Right cardiac atrium (tissue), 5 donors: Measurements from ENCODE around the gene PNKD. TPM values are rescaled to one million over a fixed set of nuclear protein-coding genes. Genes with fewer than 3 reads are reported as not detected.
"Not testable (repeated sequence)": the region's sequence is repeated elsewhere in the genome, so short reads cannot be mapped to it uniquely, and the experiment has no call there.

Experiments
- ATAC-seq, 2 donors: fragments of 200-7000 bp; cut with Tn5 transposase; one replicate each; pipeline versions ENCODE4 v1.8.0 to v1.9.1; 2020; ENCODE audit warnings: moderate library complexity in 2 of 2, mild to moderate bottlenecking in 1 of 2
- DNase-seq, 3 donors: peaks; one replicate each; pipeline ENCODE4 v3.0.0-alpha.2; 2020
- H3K27ac ChIP-seq: one replicate; pipeline ENCODE4 v1.5.1; 2013; ENCODE audit warnings: mild to moderate bottlenecking, low read length, control low read depth, moderate library complexity
- H3K27me3 ChIP-seq: one replicate; pipeline ENCODE4 v1.6.1; 2013; ENCODE audit not compliant: control insufficient read depth, insufficient read depth
- H3K4me1 ChIP-seq: one replicate; pipeline ENCODE4 v1.6.1; 2013; ENCODE audit warnings: low read length; ENCODE audit not compliant: control insufficient read depth, insufficient read depth
- H3K4me3 ChIP-seq: one replicate; pipeline ENCODE4 v1.5.1; 2013; ENCODE audit warnings: low read length, control low read depth
- H3K9me3 ChIP-seq: one replicate; pipeline ENCODE4 v1.6.1; 2013; ENCODE audit warnings: low read length; ENCODE audit not compliant: control insufficient read depth
- WGBS: extraction: QIAGEN DNeasy Blood & Tissue Kit; methylation state at CpG from one replicate; pipeline ENCODE4 v1.1.7; 2013; 5-methylcytosine and 5-hydroxymethylcytosine counted together
- intact Hi-C, 4 donors: fragments of 100-400 bp; cut with DNase I; formaldehyde crosslinking; loops; one replicate each; pipeline versions ENCODE4 v1.11.0 to v1.14.0; 2022 to 2023
- polyA plus RNA-seq: library from polyadenylated mRNA; stranded (reverse); fragments of 200-250 nt; gene quantifications from one replicate; pipeline ENCODE4 v1.2.3, GENCODE V29; 2013
- total RNA-seq, 4 donors: library from RNA; stranded (reverse); fragmentation: NEBNext Ultra II Directional; extraction: Animal tissue kit (Norgen Biotek cat#: 25700); gene quantifications; one replicate each; pipeline ENCODE4 v1.2.1, GENCODE V29; 2021
- donor health status: healthy with polysubstance abuse.
- donor health status: DM: no; HTN: yes; CAD: no.
- donor health status: DM: no; HTN: no; CAD: no.
- donor health status: DM: no; HTN: yes; CAD: no; lungs with severe emphysema.
- donor health status: DM: yes; HTN: yes; CAD: no.

PNKD gene
- total and polyA plus RNA-seq, 5 donors: 69.3 to 157 (median 85.5) TPM

DNA sequence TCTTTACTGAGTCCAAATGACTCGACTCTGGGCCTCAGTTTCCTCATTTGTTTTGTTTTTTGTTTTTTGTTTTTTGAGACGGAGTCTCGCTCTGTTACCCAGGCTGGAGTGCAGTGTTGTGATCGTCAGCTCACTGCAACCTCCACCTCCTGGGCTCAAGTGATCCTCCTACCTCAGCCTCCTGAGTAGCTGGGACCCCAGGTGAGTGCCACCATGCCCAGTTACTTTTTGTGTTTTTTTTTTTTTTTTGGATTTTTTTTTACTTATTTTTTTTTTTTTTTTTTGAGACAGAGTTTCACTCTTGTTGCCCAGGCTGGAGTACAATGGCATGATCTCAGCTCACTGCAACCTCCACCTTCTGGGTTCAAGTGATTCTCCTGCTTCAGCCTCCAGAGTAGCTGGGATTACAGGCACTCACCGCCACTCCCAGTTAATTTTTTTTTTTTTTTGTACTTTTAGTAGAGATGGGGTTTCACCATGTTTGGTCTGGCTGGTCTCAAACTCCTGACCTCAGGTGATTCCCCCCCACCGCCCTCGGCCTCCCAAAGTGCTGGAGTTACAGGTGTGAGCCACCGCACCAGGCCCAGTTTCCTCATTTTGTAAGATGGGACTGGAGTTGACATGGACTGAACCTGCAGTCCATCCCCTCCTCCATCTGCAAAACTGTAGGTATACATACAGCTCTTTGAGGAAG lies 3.0 kb downstream of the PNKD start:
- H3K9me3 ChIP-seq, H3K4me1 ChIP-seq, H3K27ac ChIP-seq, intact Hi-C loops, DNase-seq, H3K27me3 ChIP-seq, ATAC-seq, H3K4me3 ChIP-seq: not testable (repeated sequence)
- WGBS: 85% methylated on average over 8 of the region's 8 CpGs

DNA sequence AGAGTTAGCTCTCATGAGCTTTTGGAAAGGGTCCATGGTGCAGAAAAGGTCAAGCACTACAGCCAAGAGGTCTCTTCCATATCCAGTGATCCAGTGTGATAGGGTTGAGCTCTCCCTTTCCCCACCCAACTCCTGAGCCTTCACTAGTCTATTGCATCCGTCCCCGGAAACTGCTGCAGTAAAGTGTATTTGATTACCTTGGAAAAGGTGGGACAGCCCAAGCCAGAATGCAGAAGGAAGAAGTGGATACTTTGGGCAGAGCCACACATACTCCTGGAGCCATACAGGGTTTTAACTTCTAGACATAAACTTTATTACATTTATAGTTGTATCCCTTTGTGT lies 3.6 kb downstream of the PNKD start:
- intact Hi-C loops: no loop called here
- no peaks in the 10 kb centered on the region for H3K27me3 ChIP-seq
- DNase-seq: no peak
- no peaks in the 10 kb centered on the region for H3K9me3 ChIP-seq
- H3K27ac ChIP-seq: no peak overlapping the region
- ATAC-seq: no peak
- H3K4me3 ChIP-seq: no peak overlapping the region
- WGBS: 80% methylated on average over 2 of the region's 2 CpGs
- peaks cover 6% of the 10 kb centered on the region for H3K4me1 ChIP-seq

DNA sequence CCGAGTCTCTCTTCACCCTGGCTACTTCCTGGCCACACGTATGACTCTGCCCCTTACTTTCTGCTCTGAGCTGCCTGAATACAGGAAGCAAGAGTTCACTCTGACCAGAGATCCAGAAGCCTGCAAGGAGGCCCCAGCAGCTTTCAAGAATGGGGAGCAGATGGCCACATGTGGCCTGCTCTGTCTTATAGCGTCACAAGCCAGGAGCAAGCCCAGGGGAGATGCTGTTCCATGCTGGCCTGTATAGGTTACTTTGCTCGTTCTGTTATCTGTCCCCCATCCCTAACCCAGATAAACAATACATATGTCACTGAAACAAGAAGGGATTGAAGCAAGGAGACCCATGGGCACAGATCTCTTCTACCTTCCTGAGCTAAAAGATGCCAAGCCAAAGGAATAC lies 4.3 kb downstream of the PNKD start:
- no peak overlapping the region for H3K27ac ChIP-seq
- no peak for ATAC-seq
- H3K4me3 ChIP-seq: no peak overlapping the region
- no peak for DNase-seq
- WGBS: 60% methylated on average over 4 of the region's 4 CpGs
- no peaks in the 10 kb centered on the region for H3K9me3 ChIP-seq
- intact Hi-C loops: no loop called here
- H3K27me3 ChIP-seq: no peaks in the 10 kb centered on the region
- peaks cover 3% of the 10 kb centered on the region for H3K4me1 ChIP-seq

DNA sequence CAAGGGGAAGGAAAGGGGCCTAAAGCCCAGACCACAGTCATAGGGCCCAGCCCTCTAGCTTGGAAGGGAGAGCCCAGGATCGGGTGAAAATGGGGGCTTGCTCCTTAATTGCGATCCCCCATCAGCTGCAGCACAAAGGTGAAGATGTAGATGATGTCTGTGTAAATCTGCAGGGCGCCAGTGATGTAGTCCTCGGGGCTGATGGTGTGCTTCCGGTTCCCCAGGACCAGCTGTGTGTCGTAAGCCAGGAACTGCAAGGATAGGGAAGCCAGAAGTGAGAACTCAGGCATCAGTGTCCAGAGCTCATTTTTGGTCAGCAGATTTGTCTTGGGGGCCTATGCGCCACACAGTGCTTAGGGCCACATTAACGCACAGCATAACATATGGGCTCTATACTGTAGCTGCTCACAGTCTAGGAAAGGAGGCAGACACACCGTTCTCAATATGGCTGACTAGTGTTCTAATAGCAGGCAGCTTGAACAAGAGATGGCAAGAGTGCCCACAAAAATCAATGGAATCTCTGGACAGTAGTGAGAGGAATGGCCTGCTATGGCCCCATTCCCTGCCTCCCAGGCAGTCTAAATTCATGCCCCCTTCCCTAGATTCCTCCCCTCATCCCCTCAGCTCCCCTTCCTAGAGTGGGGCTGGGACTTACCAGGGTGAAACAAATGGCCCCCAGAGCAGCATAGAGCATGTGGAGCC lies 5.2 kb downstream of the PNKD start:
- Histone ChIP-seq H3K27me3 (no peaks in the 10 kb centered on the region), H3K4me3 (no peak overlapping the region), H3K4me1 (peaks cover 3% of the 10 kb centered on the region), H3K27ac (no peak overlapping the region), H3K9me3 (no peaks in the 10 kb centered on the region)
- ATAC-seq (no peak), DNase-seq (peak in 1 of 3 donors; percentile 36)
- intact Hi-C loops: no loop called here
- 76% methylated on average over 9 of the region's 9 CpGs for WGBS

- ATAC-seq: no peak
These were observed 6.9 kb downstream of the PNKD start for GRCh38 chr2:218276986-218277755.

DNA sequence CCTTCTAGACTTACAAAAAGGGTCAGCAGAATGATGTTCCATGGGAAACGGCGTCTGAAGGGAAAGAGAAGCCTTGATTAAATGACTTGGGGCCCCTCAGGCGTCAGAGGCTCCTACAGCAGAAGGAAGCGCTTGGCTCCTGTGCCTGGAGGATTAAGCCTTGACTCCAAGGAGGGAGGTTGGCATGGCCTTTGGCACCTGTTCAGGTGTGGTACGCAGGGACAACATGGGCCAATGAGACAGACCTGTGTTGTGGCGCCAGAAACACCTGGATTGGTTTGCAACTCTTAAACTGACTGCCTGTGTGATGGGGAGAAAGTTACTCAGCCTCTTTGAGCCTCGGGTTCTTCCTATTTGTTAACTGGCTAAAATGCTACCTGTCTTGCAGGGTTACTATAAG lies 7.6 kb downstream of the PNKD start:
- H3K4me3 ChIP-seq: no peak overlapping the region
- no peaks in the 10 kb centered on the region for H3K9me3 ChIP-seq
- WGBS: 85% methylated on average over 7 of the region's 7 CpGs
- ATAC-seq: no peak
- H3K27ac ChIP-seq: no peak overlapping the region
- H3K4me1 ChIP-seq: peaks cover 9% of the 10 kb centered on the region
- no peaks in the 10 kb centered on the region for H3K27me3 ChIP-seq
- no peak for DNase-seq
- intact Hi-C loops: no loop called here

More at GRCh38 chr2:218276986-218277755, 6.9 kb downstream of the PNKD start:
- Histone ChIP-seq H3K4me1 (peaks cover 3% of the 10 kb centered on the region), H3K9me3 (no peaks in the 10 kb centered on the region), H3K27me3 (no peaks in the 10 kb centered on the region), H3K4me3 (no peak overlapping the region), H3K27ac (no peak overlapping the region)
- no peak for DNase-seq
- intact Hi-C loops: no loop called here
- WGBS: 75% methylated on average over 12 of the region's 12 CpGs

DNA sequence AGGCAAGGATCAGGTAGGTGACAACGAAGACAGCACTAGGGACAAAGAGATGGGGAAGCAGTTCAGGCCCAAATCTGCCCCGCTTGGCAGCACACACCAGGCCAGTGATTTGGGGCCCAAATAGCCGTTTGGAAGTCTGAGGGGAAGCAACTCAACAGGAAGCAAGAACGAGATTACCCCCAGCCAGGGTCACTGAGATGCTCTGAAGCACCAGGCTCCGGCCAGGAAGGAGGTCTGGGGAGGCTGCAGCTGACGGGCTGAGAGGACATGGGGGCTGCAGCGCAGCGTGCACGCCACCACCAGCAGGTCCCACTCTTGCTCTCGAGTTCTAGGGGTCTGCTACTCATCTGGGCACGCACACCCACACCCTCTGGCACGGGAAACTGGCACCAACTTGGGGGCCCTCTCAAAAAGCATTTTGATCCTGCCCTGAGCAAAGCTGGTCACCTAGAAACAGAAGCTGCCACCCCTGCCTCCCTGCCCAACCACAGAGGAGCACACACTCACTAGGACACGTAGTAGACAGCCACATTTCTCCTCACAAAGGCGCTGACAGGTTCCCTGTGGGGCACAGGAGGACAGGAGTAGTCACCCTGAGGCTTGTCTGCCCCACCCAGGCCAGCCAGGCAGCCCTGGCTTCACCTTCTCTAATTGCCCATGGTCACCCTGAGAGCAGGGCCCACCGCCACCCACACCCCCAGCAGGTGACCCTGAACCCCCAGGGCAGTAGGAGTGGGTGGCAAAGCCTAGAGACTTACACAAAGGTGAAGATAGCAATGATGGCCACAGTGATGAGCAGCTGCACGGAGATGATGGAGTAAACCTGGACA lies 8.4 kb downstream of the PNKD start:
- no peak for ATAC-seq
- Histone ChIP-seq H3K4me3 (no peak overlapping the region), H3K4me1 (peaks cover 10% of the 10 kb centered on the region), H3K27me3 (no peaks in the 10 kb centered on the region), H3K9me3 (no peaks in the 10 kb centered on the region), H3K27ac (no peak overlapping the region)
- 78% methylated on average over 16 of the region's 16 CpGs for WGBS
- intact Hi-C loops: no loop called here
- DNase-seq: peak in 1 of 3 donors; percentile 53

- Histone ChIP-seq H3K4me1 (peaks cover 19% of the 10 kb centered on the region), H3K27me3 (no peaks in the 10 kb centered on the region), H3K27ac (no peak overlapping the region), H3K4me3 (no peak overlapping the region), H3K9me3 (no peaks in the 10 kb centered on the region)
- WGBS: 91% methylated on average over 14 of the region's 14 CpGs
- intact Hi-C loops: no loop called here
- DNase-seq (peak in 1 of 3 donors; percentile 55), ATAC-seq (no peak)
These were observed 10.0 kb downstream of the PNKD start for GRCh38 chr2:218280260-218280870.

DNA sequence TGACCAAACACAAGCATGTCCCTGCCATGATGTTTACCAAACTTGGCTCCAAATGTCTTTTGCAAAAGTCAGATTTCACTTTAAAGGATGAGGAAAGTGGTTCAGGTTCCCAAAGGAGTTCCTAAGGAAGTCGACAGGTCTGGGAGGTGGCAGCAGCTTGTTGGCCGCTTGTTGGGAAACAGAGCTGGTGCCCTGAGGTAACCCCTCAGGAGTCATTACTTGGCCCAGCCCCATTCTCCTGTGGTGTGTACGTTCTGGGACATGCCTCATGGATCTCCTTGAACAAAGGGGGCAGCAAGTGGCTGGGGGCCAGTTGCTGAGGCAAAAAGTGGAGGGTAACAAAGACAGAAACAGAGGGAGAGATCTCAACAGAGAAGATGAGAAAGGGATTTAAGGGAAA lies 11.1 kb downstream of the PNKD start:
- DNase-seq (no peak), ATAC-seq (no peak)
- H3K27me3 ChIP-seq: no peaks in the 10 kb centered on the region
- intact Hi-C loops: no loop called here
- peak overlapping the region; percentile 69 for H3K27ac ChIP-seq
- peaks cover 27% of the 10 kb centered on the region for H3K4me1 ChIP-seq
- H3K9me3 ChIP-seq: no peaks in the 10 kb centered on the region
- no peak overlapping the region for H3K4me3 ChIP-seq
- WGBS: 49% methylated on average over 3 of the region's 3 CpGs

GRCh38 chr2:218282173-218282991 lies 12.1 kb downstream of the PNKD start:
- ATAC-seq (no peak), DNase-seq (peak in 2 of 3 donors; percentile 60 to 71)
- H3K4me1 ChIP-seq: peaks cover 29% of the 10 kb centered on the region
- H3K9me3 ChIP-seq: no peaks in the 10 kb centered on the region
- H3K27ac ChIP-seq: peak overlapping the region; percentile 69
- no peaks in the 10 kb centered on the region for H3K27me3 ChIP-seq
- H3K4me3 ChIP-seq: no peak overlapping the region
- 52% methylated on average over 17 of the region's 17 CpGs for whole genome bisulfite sequencing
- intact Hi-C loops: no loop called here
